ENCODE results near the gene PPP3CA. TPM values are rescaled to one million over a fixed set of nuclear protein-coding genes. Genes with fewer than 3 reads are reported as not detected.
"Not testable (repeated sequence)": the region's sequence is repeated elsewhere in the genome, so short reads cannot be mapped to it uniquely, and the experiment has no call there.

The PPP3CA gene
- total RNA-seq, 2 experiments from 2014 or later, result 24.6 to 25.9 TPM

GRCh38 chr4:101122019-101122418 lies 225.3 kb downstream of the PPP3CA start:
- peaks cover 4% of the 10 kb centered on the region for H3K4me1 Mint-ChIP-seq
- DNase-seq, result no peak
- POLR2A ChIA-PET, result no interaction called here
- H3K9me3 Mint-ChIP-seq, result peaks cover 3% of the 10 kb centered on the region
- CTCF ChIA-PET, result no interaction called here
- no peaks in the 10 kb centered on the region for H3K36me3 Mint-ChIP-seq (ENCODE audit: low read depth)
- no peak overlapping the region for H3K4me3 Mint-ChIP-seq
- no peaks in the 10 kb centered on the region for H3K27me3 Mint-ChIP-seq
- H3K27ac Mint-ChIP-seq, result no peak overlapping the region

GRCh38 chr4:101119141-101119540 lies 228.2 kb downstream of the PPP3CA start:
- H3K27ac Mint-ChIP-seq, result no peak overlapping the region
- no peaks in the 10 kb centered on the region for H3K27me3 Mint-ChIP-seq
- ChIA-PET CTCF (interaction anchor here (0.7 to 1.1 kb wide), 2 partner anchors 13 to 1556 kb away, joined by 3 to 4 read pairs; no protein-coding TSS in a partner anchor), POLR2A (no interaction called here)
- H3K36me3 Mint-ChIP-seq (ENCODE audit: low read depth), result no peaks in the 10 kb centered on the region
- H3K9me3 Mint-ChIP-seq, result peaks cover 3% of the 10 kb centered on the region
- no peak overlapping the region for H3K4me3 Mint-ChIP-seq
- H3K4me1 Mint-ChIP-seq, result no peaks in the 10 kb centered on the region
- no peak for DNase-seq

DNA sequence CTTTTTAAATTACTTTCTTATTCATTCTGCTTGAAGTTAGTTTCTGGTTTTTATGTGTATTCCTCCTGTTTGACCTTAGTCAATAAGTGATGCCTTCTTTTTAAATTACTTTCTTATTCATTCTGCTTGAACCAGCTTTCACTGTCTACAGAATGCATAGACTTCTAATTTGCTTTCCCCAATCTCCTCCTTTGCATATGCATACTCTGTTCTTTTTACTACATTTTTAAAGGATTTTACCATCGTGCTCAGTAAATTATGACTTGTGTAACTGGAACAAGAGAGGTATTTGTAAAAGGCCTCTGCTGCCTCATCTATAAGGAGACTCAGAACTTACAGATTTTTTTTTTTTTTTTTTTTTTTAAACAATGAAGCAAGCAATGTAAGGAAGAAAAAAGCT lies 228.7 kb downstream of the PPP3CA start:
- Mint-ChIP-seq H3K4me1 (no peaks in the 10 kb centered on the region), H3K36me3 (ENCODE audit: low read depth) (no peaks in the 10 kb centered on the region), H3K27me3 (no peaks in the 10 kb centered on the region), H3K4me3 (no peak overlapping the region), H3K27ac (no peak overlapping the region), H3K9me3 (peaks cover 3% of the 10 kb centered on the region)
- ChIA-PET POLR2A (no interaction called here), CTCF (interaction anchor here (0.7 kb wide), 1 partner anchor 1555 kb away, joined by 3 read pairs; no protein-coding TSS in a partner anchor)
- DNase-seq, result no peak

- Mint-ChIP-seq H3K27ac (no peak overlapping the region), H3K4me1 (no peaks in the 10 kb centered on the region), H3K9me3 (peaks cover 3% of the 10 kb centered on the region), H3K36me3 (ENCODE audit: low read depth) (no peaks in the 10 kb centered on the region), H3K27me3 (no peaks in the 10 kb centered on the region), H3K4me3 (no peak overlapping the region)
- CTCF ChIA-PET, result no interaction called here
- POLR2A ChIA-PET, result no interaction called here
- DNase-seq, result no peak
Observed at GRCh38 chr4:101115887-101116286, 231.4 kb downstream of the PPP3CA start.

DNA sequence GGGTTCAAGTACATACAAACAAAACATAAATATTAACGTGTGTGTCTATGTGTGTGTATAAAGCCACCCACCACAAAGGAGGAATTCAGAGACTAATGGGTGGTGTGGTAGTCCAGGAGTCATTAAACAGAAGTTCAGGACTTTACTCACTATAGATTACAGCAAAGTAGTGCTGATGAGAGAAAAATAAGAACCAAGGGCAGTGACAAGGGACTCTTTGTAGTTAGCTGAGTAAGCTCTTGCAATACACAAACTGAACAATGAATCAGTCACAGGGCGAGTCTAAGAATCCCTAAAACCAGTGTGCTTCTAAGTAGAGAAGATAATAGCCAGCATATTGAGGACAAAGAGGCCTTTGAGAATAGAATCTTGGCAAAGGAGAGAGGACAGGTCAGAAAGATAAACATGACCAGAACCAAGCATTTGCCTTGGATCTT lies 232.4 kb downstream of the PPP3CA start:
- Mint-ChIP-seq H3K27ac (no peak overlapping the region), H3K4me1 (no peaks in the 10 kb centered on the region), H3K9me3 (peaks cover 3% of the 10 kb centered on the region), H3K4me3 (no peak overlapping the region), H3K27me3 (no peaks in the 10 kb centered on the region), H3K36me3 (ENCODE audit: low read depth) (no peaks in the 10 kb centered on the region)
- DNase-seq, result no peak
- ChIA-PET POLR2A (no interaction called here), CTCF (no interaction called here)

GRCh38 chr4:101104312-101105052 lies 242.8 kb downstream of the PPP3CA start:
- H3K4me1 Mint-ChIP-seq, result peaks cover 14% of the 10 kb centered on the region
- no peak overlapping the region for H3K4me3 Mint-ChIP-seq
- no peak overlapping the region for H3K27ac Mint-ChIP-seq
- peaks cover 7% of the 10 kb centered on the region for H3K36me3 Mint-ChIP-seq (ENCODE audit: low read depth)
- POLR2A ChIA-PET, result interaction anchor here (0.6 kb wide), 1 partner anchor 496 kb away, joined by 8 read pairs; no protein-coding TSS in a partner anchor
- H3K9me3 Mint-ChIP-seq, result no peaks in the 10 kb centered on the region
- no peak for DNase-seq
- H3K27me3 Mint-ChIP-seq, result no peaks in the 10 kb centered on the region
- CTCF ChIA-PET, result no interaction called here

DNA sequence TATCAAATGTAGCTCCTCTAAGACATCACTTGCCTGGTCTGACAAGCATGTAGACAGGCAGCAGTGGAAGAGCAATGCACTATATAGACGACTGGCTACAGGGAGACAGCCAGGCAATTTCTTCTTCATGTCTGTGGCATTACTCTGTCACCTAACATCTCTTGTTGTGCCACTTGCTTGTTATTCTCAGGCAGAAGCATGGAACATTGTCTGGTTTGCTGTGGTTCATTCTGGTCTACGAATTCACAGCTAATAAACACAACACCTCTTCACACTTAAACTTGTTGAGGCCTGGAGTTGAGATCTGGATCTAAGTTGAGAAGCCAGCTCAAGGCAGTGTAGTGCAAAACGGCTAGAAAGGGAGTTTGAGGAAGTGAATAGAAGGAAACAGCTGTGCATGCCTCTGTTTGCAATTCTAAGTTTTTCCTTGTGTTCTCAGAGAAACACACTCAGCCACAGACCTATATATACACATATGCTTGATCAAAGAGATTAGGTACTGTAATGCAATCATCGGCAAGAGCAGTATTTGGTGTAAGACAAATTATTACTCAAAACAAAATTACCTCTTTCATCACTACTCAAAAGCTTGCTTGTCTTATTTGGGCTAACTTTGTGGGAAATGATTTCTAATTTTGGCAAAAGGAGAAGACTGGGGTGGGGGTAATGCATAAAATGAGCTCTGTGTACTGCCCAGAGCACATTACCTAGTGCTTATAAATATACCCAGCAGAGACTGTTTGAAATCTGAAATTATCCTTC lies 243.8 kb downstream of the PPP3CA start:
- no peak for DNase-seq
- H3K4me1 Mint-ChIP-seq, result peaks cover 14% of the 10 kb centered on the region
- POLR2A ChIA-PET, result interaction anchor here (0.6 kb wide), 1 partner anchor 497 kb away, joined by 8 read pairs; no protein-coding TSS in a partner anchor
- no peaks in the 10 kb centered on the region for H3K27me3 Mint-ChIP-seq
- H3K36me3 Mint-ChIP-seq (ENCODE audit: low read depth), result peaks cover 10% of the 10 kb centered on the region
- H3K9me3 Mint-ChIP-seq, result no peaks in the 10 kb centered on the region
- H3K4me3 Mint-ChIP-seq, result no peak overlapping the region
- CTCF ChIA-PET, result interaction anchor here (1.2 kb wide), 1 partner anchor 554 kb away, joined by 3 read pairs; no protein-coding TSS in a partner anchor
- H3K27ac Mint-ChIP-seq, result no peak overlapping the region

- Mint-ChIP-seq H3K27me3 (no peaks in the 10 kb centered on the region), H3K4me3 (no peak overlapping the region), H3K36me3 (ENCODE audit: low read depth) (peaks cover 9% of the 10 kb centered on the region), H3K9me3 (no peaks in the 10 kb centered on the region), H3K4me1 (peaks cover 14% of the 10 kb centered on the region), H3K27ac (no peak overlapping the region)
- POLR2A ChIA-PET, result no interaction called here
- CTCF ChIA-PET, result no interaction called here
- no peak for DNase-seq
Observed at GRCh38 chr4:101102114-101102742, 245.1 kb downstream of the PPP3CA start.

DNA sequence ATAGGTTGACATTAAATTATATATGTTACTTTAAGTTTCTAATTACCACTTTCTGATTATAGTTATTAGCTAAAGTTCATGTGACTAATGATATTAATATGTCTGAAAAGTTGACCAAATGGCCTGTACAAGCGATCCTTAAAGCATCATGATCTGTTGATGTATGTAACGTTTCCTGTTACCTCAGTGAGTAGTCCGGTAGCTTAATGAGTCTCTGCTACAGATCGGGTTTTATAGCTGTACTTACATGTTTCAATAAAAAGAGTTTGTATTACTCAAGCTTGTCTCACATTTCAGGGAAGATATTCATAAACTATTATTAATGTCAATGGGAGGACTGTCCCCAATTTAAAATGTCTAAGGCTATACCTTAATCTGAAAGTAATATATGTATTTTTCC lies 246.3 kb downstream of the PPP3CA start:
- Mint-ChIP-seq H3K36me3 (ENCODE audit: low read depth) (peaks cover 6% of the 10 kb centered on the region), H3K27ac (no peak overlapping the region), H3K4me1 (peaks cover 14% of the 10 kb centered on the region), H3K27me3 (no peaks in the 10 kb centered on the region), H3K9me3 (no peaks in the 10 kb centered on the region), H3K4me3 (no peak overlapping the region)
- ChIA-PET POLR2A (no interaction called here), CTCF (no interaction called here)
- no peak for DNase-seq

GRCh38 chr4:101098666-101099400 lies 248.5 kb downstream of the PPP3CA start:
- H3K27me3 Mint-ChIP-seq, result no peaks in the 10 kb centered on the region
- H3K4me1 Mint-ChIP-seq, result peaks cover 9% of the 10 kb centered on the region
- CTCF ChIA-PET, result no interaction called here
- POLR2A ChIA-PET, result no interaction called here
- DNase-seq, result no peak
- no peak overlapping the region for H3K4me3 Mint-ChIP-seq
- H3K9me3 Mint-ChIP-seq, result no peaks in the 10 kb centered on the region
- peaks cover 8% of the 10 kb centered on the region for H3K36me3 Mint-ChIP-seq (ENCODE audit: low read depth)
- H3K27ac Mint-ChIP-seq, result no peak overlapping the region

DNA sequence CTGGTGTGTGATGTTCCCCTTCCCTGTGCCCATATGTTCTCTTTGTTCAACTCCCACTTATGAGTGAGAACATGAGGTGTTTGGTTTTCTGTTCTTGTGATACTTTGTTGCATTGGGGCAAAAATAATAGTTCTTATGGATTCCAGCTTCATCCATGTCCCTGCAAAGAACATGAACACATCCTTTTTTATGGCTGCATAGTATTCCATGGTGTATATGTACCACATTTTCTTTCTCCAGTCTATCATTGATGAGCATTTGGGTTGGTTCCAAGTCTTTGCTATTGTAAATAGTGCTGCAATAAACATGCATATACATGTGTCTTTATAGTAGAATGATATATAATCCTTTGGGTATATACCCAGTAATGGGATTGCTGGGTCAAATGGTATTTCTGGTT lies 254.7 kb downstream of the PPP3CA start:
- H3K27ac Mint-ChIP-seq, H3K4me3 Mint-ChIP-seq, H3K9me3 Mint-ChIP-seq, DNase-seq, H3K4me1 Mint-ChIP-seq, POLR2A ChIA-PET, H3K27me3 Mint-ChIP-seq: not testable (repeated sequence)
- CTCF ChIA-PET, result interaction anchor here (0.6 kb wide), 1 partner anchor 993 kb away, joined by 3 read pairs; no protein-coding TSS in a partner anchor
- peaks cover 13% of the 10 kb centered on the region for H3K36me3 Mint-ChIP-seq (ENCODE audit: low read depth)

DNA sequence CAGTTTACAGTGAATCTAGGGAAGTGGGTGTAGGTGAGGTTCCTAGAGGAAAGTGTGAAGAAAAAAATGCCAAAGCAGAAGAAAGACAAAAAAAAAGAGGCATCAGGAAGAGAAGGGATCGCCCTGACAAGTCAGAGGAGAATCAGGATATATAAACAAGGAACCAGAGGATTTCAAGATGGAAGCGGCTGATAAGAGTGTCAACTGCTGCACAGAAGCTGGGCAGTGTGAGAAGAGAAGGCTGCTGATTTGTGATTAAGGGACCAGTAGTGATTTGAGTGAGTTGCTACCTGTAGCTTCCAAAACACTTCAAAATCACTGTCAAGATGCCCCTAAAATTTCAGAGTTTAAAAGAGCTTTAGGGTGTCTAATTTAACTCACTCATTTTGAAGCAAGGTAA lies 258.2 kb downstream of the PPP3CA start:
- H3K4me3 Mint-ChIP-seq, result no peak overlapping the region
- no peak overlapping the region for H3K27ac Mint-ChIP-seq
- POLR2A ChIA-PET, result no interaction called here
- peaks cover 2% of the 10 kb centered on the region for H3K9me3 Mint-ChIP-seq
- H3K27me3 Mint-ChIP-seq, result no peaks in the 10 kb centered on the region
- no peaks in the 10 kb centered on the region for H3K4me1 Mint-ChIP-seq
- no peak for DNase-seq
- CTCF ChIA-PET, result no interaction called here
- H3K36me3 Mint-ChIP-seq (ENCODE audit: low read depth), result peaks cover 13% of the 10 kb centered on the region
